HepG2 (cell line): ENCODE results near the gene SH3D19. TPM values are rescaled to one million over a fixed set of nuclear protein-coding genes. Genes with fewer than 3 reads are reported as not detected.

Experiments
- ATF7 ChIP-seq, 2 experiments: fragments of 450-650 bp in 1 of 2; sonication (generic) in 1 of 2; formaldehyde crosslinking in 1 of 2; IDR thresholded peaks; 2 replicates each; pipeline versions ENCODE4 v1.4.0 to v1.6.1; 2016 to 2020; ENCODE audit warnings: antibody characterized with exemption in 1 of 2, mild to moderate bottlenecking in 1 of 2, missing genetic modification reagents in 1 of 2
- CBX5 ChIP-seq: sonication (generic); formaldehyde crosslinking; IDR thresholded peaks from 2 replicates; pipeline ENCODE4 v1.4.0; 2020; ENCODE audit warnings: missing genetic modification reagents, borderline replicate concordance
- DBP ChIP-seq: sonication (generic); formaldehyde crosslinking; IDR thresholded peaks from 2 replicates; pipeline ENCODE4 v1.4.0; 2020; ENCODE audit warnings: missing genetic modification reagents; ENCODE audit errors: not compliant biosample characterization
- HNF1A ChIP-seq, 2 experiments: sonication (generic) in 1 of 2; formaldehyde crosslinking in 1 of 2; IDR thresholded peaks; 2 replicates each; pipeline versions ENCODE4 v1.4.0 to v1.6.1; 2016 to 2020; ENCODE audit warnings: borderline replicate concordance in 1 of 2, low read depth in 1 of 2, mild to moderate bottlenecking in 1 of 2, missing genetic modification reagents in 1 of 2
- JUND ChIP-seq: sonication (generic); formaldehyde crosslinking; IDR thresholded peaks from 2 replicates; pipeline ENCODE4 v1.8.0; 2022; ENCODE audit warnings: mild to moderate bottlenecking, missing genetic modification reagents
- NRL ChIP-seq: sonication (generic); formaldehyde crosslinking; IDR thresholded peaks from 2 replicates; pipeline ENCODE4 v1.5.0; 2020; ENCODE audit warnings: missing genetic modification reagents, mild to moderate bottlenecking, moderate library complexity, borderline replicate concordance
- ZNF282 ChIP-seq: fragments of 450-650 bp; IDR thresholded peaks from 2 replicates; pipeline ENCODE4 v1.6.1; 2018; ENCODE audit not compliant: partially characterized antibody
- ZNF563 ChIP-seq: sonication (generic); formaldehyde crosslinking; IDR thresholded peaks from 2 replicates; pipeline ENCODE4 v1.8.0; 2022; ENCODE audit warnings: mild to moderate bottlenecking, moderate library complexity, missing genetic modification reagents
- ZNF703 ChIP-seq: sonication (generic); formaldehyde crosslinking; IDR thresholded peaks from 2 replicates; pipeline ENCODE4 v1.5.1; 2020; ENCODE audit warnings: missing genetic modification reagents, mild to moderate bottlenecking, moderate library complexity, borderline replicate concordance
- polyA plus RNA-seq, 8 experiments: library from polyadenylated mRNA; depleted of rRNA in 3 of 8; stranded (reverse) in 7 of 8; unstranded in 1 of 8; fragments of >200 nt; fragmentation: Illumina TruSeq in 4 of 8; extraction: Trizol in 4 of 8; gene quantifications; 2 replicates each; pipeline versions ENCODE4 v1.2.1 to v1.2.3, GENCODE V29; 2011 to 2016; ENCODE audit warnings: low read depth in 4 of 8, missing spikeins in 1 of 8, mixed read lengths in 1 of 8; ENCODE audit not compliant: insufficient read depth in 1 of 8
- total RNA-seq, 5 experiments: library from RNA; depleted of rRNA; stranded (reverse); fragments of >200 nt; fragmentation: Illumina TruSeq; extraction: Trizol; gene quantifications; 2 replicates each; pipeline ENCODE4 v1.2.3, GENCODE V29; 2016; ENCODE audit warnings: low read depth in 1 of 5
- TF ChIP-seq, protein P1 (sequence below): sonication (generic); formaldehyde crosslinking; IDR thresholded peaks from 2 replicates; pipeline ENCODE4 v1.4.0; 2020; ENCODE audit warnings: low read depth, mild to moderate bottlenecking, missing genetic modification reagents
- TF ChIP-seq, protein P2 (sequence below): sonication (generic); formaldehyde crosslinking; IDR thresholded peaks from 2 replicates; pipeline ENCODE4 v1.5.1; 2020; ENCODE audit warnings: mild to moderate bottlenecking, missing genetic modification reagents
- TF ChIP-seq, protein P3 (sequence below): sonication (generic); formaldehyde crosslinking; IDR thresholded peaks from 2 replicates; pipeline ENCODE4 v1.4.0; 2020; ENCODE audit warnings: mild to moderate bottlenecking, low read depth, missing genetic modification reagents
- TF ChIP-seq, protein P4 (sequence below): IDR thresholded peaks from 2 replicates; pipeline ENCODE4 v1.6.1; 2012; ENCODE audit warnings: inconsistent platforms
- TF ChIP-seq, protein P5 (sequence below): IDR thresholded peaks from 2 replicates; pipeline ENCODE4 v1.6.1; 2018; ENCODE audit warnings: missing genetic modification reagents, mild to moderate bottlenecking, missing compliant biosample characterization
- TF ChIP-seq, protein P6 (sequence below): IDR thresholded peaks from 2 replicates; pipeline ENCODE4 v1.6.1; 2016; ENCODE audit warnings: mild to moderate bottlenecking

SH3D19 gene
- total and polyA plus RNA-seq, 2 of the 13 experiments (the other 11 are each of a cell fraction or from before 2014, with no cell fraction given), result 31.2 to 38.0 TPM

DNA sequence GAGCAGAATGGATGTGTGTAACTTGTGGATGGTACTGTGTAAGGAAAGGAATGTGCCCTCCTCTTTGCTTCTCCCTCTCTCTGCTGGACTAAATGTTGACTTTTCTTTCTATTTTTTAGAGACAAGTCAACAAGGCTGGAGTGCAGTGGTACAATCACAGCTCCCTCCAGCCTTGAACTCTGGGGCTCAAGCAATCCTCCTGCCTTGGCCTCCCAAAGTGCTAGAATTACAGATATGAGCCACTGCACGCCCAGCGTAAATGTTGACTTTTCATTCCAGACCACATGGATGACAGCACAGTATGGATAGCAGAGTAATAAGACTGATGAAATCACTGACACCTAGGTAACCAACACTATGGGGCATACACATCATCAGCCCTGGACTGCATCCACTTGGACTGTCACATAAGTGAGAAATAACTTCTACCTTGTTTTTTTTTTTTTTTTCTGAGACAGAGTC, 231.1 kb downstream of the SH3D19 start (continued):
- 0 out of 2 replicates have a peak, but pooled peaks have one; percentile 45 for TF ChIP-seq JUND
- no peak for TF ChIP-seq NRL (CRISPR knock-in tag)
- no peak for TF ChIP-seq ZNF563 (CRISPR knock-in tag)
- peak; percentile 68; the same call in 1 of the 2 replicates for TF ChIP-seq CBX5 (CRISPR knock-in tag)
- TF ChIP-seq, protein P1, sequence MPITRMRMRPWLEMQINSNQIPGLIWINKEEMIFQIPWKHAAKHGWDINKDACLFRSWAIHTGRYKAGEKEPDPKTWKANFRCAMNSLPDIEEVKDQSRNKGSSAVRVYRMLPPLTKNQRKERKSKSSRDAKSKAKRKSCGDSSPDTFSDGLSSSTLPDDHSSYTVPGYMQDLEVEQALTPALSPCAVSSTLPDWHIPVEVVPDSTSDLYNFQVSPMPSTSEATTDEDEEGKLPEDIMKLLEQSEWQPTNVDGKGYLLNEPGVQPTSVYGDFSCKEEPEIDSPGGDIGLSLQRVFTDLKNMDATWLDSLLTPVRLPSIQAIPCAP, result no peak
- TF ChIP-seq ZNF282, result no peak
- TF ChIP-seq, protein P2, sequence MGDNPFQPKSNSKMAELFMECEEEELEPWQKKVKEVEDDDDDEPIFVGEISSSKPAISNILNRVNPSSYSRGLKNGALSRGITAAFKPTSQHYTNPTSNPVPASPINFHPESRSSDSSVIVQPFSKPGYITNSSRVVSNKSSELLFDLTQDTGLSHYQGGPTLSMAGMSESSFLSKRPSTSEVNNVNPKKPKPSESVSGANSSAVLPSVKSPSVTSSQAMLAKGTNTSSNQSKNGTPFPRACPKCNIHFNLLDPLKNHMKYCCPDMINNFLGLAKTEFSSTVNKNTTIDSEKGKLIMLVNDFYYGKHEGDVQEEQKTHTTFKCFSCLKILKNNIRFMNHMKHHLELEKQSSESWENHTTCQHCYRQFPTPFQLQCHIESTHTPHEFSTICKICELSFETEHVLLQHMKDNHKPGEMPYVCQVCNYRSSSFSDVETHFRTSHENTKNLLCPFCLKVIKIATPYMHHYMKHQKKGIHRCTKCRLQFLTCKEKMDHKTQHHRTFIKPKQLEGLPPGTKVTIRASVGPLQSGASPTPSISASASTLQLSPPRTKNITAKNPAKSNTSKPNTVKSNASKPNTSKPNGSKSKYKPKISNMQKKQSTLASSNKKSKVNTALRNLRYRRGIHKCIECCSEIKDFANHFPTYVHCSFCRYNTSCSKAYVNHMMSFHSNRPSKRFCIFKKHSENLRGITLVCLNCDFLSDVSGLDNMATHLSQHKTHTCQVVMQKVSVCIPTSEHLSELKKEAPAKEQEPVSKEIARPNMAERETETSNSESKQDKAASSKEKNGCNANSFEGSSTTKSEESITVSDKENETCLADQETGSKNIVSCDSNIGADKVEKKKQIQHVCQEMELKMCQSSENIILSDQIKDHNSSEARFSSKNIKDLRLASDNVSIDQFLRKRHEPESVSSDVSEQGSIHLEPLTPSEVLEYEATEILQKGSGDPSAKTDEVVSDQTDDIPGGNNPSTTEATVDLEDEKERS, result peak; percentile 99
- TF ChIP-seq ATF7 (IDR thresholded peaks at IDR 0.05), result no peak
- TF ChIP-seq ATF7 (CRISPR knock-in tag; IDR thresholded peaks at IDR 0.05), result no peak
- TF ChIP-seq, protein P3, sequence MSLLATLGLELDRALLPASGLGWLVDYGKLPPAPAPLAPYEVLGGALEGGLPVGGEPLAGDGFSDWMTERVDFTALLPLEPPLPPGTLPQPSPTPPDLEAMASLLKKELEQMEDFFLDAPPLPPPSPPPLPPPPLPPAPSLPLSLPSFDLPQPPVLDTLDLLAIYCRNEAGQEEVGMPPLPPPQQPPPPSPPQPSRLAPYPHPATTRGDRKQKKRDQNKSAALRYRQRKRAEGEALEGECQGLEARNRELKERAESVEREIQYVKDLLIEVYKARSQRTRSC, result no peak
- TF ChIP-seq, protein P4, sequence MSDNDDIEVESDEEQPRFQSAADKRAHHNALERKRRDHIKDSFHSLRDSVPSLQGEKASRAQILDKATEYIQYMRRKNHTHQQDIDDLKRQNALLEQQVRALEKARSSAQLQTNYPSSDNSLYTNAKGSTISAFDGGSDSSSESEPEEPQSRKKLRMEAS, result peak; percentile 61
- TF ChIP-seq, protein P5, sequence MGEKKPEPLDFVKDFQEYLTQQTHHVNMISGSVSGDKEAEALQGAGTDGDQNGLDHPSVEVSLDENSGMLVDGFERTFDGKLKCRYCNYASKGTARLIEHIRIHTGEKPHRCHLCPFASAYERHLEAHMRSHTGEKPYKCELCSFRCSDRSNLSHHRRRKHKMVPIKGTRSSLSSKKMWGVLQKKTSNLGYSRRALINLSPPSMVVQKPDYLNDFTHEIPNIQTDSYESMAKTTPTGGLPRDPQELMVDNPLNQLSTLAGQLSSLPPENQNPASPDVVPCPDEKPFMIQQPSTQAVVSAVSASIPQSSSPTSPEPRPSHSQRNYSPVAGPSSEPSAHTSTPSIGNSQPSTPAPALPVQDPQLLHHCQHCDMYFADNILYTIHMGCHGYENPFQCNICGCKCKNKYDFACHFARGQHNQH (CRISPR knock-in tag), result peak; percentile 81
- no peak for TF ChIP-seq HNF1A (IDR thresholded peaks at IDR 0.05; ENCODE audit: low read depth)
- TF ChIP-seq HNF1A (CRISPR knock-in tag; IDR thresholded peaks at IDR 0.05; ENCODE audit: borderline replicate concordance), result 0 out of 2 replicates have a peak, but pooled peaks have one; percentile 17
- TF ChIP-seq DBP (CRISPR knock-in tag), result no peak
- no peak for TF ChIP-seq ZNF703 (CRISPR knock-in tag)
- TF ChIP-seq, protein P6, sequence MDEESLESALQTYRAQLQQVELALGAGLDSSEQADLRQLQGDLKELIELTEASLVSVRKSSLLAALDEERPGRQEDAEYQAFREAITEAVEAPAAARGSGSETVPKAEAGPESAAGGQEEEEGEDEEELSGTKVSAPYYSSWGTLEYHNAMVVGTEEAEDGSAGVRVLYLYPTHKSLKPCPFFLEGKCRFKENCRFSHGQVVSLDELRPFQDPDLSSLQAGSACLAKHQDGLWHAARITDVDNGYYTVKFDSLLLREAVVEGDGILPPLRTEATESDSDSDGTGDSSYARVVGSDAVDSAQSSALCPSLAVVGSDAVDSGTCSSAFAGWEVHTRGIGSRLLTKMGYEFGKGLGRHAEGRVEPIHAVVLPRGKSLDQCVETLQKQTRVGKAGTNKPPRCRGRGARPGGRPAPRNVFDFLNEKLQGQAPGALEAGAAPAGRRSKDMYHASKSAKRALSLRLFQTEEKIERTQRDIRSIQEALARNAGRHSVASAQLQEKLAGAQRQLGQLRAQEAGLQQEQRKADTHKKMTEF, result peak; percentile 83
